Measurements from ENCODE around the gene TMEM235. TPM values are rescaled to one million over a fixed set of nuclear protein-coding genes. Genes with fewer than 3 reads are reported as not detected.

TMEM235 gene
- total and polyA plus RNA-seq, 9 of the 15 experiments (the other 6 are each of a cell fraction or from before 2014, with no cell fraction given): not detected

DNA sequence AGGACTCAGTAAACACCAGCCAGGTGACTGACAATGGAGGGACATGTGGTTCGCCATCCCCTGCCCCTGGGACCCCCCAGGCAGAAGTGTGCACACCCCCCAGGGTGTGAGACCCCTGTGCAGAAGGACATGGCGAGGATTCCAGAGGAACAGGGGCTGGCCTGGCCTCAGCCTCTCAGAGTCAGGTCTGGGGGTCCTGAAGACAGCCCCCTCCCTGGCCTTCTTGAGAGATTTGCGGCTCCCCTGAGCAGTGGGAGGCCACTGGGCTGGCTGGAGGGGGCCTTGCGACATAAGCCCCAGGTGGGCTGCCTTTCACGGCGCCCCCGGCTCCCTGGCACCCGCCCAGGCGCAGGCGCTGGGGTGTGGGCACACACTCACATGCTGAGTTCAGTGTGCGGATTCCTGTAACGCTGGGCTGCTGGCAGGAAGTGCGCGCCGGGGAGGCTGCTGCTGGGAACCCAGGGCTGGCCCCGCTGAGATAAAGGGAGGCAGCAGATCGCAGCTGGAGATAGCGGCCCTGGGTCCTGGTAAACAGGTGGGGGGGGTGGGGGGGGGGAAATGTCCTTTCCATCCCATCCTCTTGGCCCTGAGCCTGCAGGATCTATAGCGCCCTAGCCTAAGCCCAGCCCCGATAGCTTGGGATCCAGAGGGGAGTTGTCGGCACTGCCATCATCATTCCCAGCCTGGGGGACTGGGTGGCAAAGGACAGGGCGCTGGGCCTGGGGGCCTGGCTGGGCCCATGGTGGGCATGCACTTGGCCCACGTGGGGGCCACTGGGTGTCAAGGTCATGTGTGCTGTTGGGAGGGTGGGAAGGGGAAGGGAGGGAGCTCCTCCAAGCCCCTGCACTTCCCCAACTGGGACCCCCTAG lies 27.1 kb downstream of the TMEM235 start (continued):
- TF ChIP-seq ZNF561 (CRISPR knock-in tag; conservative IDR thresholded peaks at IDR 0.05) (no peak), FOXK2 (conservative IDR thresholded peaks at IDR 0.05 in 1 of 2, IDR thresholded peaks at IDR 0.05 in 1 of 2; ENCODE audit: low read depth in 2 of 2) (no peak), TCF15 (CRISPR knock-in tag; IDR thresholded peaks at IDR 0.05) (no peak), USF2 (CRISPR knock-in tag; IDR thresholded peaks at IDR 0.05) (no peak), ZNF444 (CRISPR knock-in tag; IDR thresholded peaks at IDR 0.05) (no peak), ZNF280B (CRISPR knock-in tag; IDR thresholded peaks at IDR 0.05) (no peak), POLR2B (IDR thresholded peaks at IDR 0.05; ENCODE audit: low read depth, partially characterized antibody) (peak; percentile 23), ZNF609 (CRISPR knock-in tag; IDR thresholded peaks at IDR 0.05; ENCODE audit: borderline replicate concordance) (no peak), KLF1 (tag; IDR thresholded peaks at IDR 0.05) (no peak), POLR2AphosphoS2 (IDR thresholded peaks at IDR 0.05; ENCODE audit: low read length) (peak; percentile 47; the same call in 1 of the 2 replicates), ZFP30 (CRISPR knock-in tag; IDR thresholded peaks at IDR 0.05; ENCODE audit: borderline replicate concordance) (no peak), SLC30A9 (CRISPR knock-in tag; IDR thresholded peaks at IDR 0.05) (no peak), PTBP1 (IDR thresholded peaks at IDR 0.05; ENCODE audit: low read depth, low read length) (no peak)
- TF ChIP-seq, protein P1, sequence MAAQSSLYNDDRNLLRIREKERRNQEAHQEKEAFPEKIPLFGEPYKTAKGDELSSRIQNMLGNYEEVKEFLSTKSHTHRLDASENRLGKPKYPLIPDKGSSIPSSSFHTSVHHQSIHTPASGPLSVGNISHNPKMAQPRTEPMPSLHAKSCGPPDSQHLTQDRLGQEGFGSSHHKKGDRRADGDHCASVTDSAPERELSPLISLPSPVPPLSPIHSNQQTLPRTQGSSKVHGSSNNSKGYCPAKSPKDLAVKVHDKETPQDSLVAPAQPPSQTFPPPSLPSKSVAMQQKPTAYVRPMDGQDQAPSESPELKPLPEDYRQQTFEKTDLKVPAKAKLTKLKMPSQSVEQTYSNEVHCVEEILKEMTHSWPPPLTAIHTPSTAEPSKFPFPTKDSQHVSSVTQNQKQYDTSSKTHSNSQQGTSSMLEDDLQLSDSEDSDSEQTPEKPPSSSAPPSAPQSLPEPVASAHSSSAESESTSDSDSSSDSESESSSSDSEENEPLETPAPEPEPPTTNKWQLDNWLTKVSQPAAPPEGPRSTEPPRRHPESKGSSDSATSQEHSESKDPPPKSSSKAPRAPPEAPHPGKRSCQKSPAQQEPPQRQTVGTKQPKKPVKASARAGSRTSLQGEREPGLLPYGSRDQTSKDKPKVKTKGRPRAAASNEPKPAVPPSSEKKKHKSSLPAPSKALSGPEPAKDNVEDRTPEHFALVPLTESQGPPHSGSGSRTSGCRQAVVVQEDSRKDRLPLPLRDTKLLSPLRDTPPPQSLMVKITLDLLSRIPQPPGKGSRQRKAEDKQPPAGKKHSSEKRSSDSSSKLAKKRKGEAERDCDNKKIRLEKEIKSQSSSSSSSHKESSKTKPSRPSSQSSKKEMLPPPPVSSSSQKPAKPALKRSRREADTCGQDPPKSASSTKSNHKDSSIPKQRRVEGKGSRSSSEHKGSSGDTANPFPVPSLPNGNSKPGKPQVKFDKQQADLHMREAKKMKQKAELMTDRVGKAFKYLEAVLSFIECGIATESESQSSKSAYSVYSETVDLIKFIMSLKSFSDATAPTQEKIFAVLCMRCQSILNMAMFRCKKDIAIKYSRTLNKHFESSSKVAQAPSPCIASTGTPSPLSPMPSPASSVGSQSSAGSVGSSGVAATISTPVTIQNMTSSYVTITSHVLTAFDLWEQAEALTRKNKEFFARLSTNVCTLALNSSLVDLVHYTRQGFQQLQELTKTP (IDR thresholded peaks at IDR 0.05; ENCODE audit: low read depth in 1 of 2, partially characterized antibody in 2 of 2): no peak
